Progenitor cell of endocrine pancreas (in vitro differentiated cells): ENCODE measurements around the gene SEC14L3. TPM values are rescaled to one million over a fixed set of nuclear protein-coding genes. Genes with fewer than 3 reads are reported as not detected.
A peak's percentile ranks its signal among the peaks of the same experiment; 100 is the strongest.

ENCODE experiments used
- DNase-seq: peaks from one replicate; pipeline ENCODE4 v3.0.0; 2021; ENCODE audit warnings: low spot score; ENCODE audit not compliant: unreplicated experiment
- H3K27ac Mint-ChIP-seq: 2 replicates; pipeline ENCODE4 v1.8.0; 2021; ENCODE audit warnings: mild to moderate bottlenecking, moderate library complexity, mixed read lengths
- H3K27me3 Mint-ChIP-seq: 2 replicates; pipeline ENCODE4 v1.8.0; 2021; ENCODE audit warnings: mixed read lengths
- H3K36me3 Mint-ChIP-seq: 2 replicates; pipeline ENCODE4 v1.8.0; 2022; ENCODE audit warnings: mixed read lengths; ENCODE audit not compliant: insufficient read depth
- H3K4me1 Mint-ChIP-seq: 2 replicates; pipeline ENCODE4 v1.8.0; 2021; ENCODE audit warnings: low read depth, mixed read lengths
- H3K4me3 Mint-ChIP-seq: 2 replicates; pipeline ENCODE4 v1.8.0; 2021; ENCODE audit warnings: low read depth, mild to moderate bottlenecking, moderate library complexity, mixed read lengths
- H3K9me3 Mint-ChIP-seq: 2 replicates; pipeline ENCODE4 v1.8.0; 2021; ENCODE audit warnings: low read depth, mixed read lengths
- CTCF ChIP-seq: fragments of 200-600 bp; sonication (generic); IDR thresholded peaks from one replicate; pipeline ENCODE4 v1.5.0; 2021; ENCODE audit warnings: antibody characterized with exemption, mild to moderate bottlenecking; ENCODE audit not compliant: unreplicated experiment
- total RNA-seq: library from RNA; stranded (reverse); gene quantifications from 2 replicates; pipeline ENCODE4 v1.2.1, GENCODE V29; 2021

Gene SEC14L3
- total RNA-seq, 1 donor from 2014 or later: not detected

DNA sequence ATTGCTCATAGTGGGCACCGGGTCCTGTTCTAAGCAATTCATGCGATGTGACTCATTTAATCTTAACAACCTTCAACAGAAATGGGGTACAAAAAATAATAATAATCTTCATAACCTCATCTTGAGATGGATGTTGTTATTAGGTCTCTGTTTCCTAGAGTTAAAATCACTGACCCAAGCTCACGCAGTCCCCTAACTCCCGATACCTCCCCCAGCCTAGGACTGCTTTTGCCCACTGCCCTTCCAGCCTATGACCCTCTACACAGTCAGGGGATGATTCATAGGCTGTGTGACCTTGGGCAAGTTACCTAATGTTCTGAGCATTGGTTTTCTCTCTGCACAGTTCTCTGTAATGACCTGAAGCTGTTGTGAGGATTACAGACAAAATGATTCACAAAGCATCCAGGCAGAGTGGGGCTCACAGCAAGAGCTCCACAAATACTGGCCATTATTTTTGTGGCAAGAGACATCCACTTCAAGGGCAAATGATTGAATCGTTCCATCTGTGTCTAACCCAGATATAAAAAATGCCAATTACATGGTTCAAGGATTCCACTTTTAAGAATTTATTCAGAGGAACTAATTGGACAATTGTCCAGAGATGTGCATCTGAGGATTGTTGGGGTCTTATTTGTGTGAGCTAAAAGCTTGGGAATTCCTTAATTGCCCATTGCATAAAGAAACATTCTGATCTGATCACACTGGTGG, 26.2 kb downstream of the SEC14L3 start:
- TF ChIP-seq CTCF: peak; percentile 10
- H3K4me3 Mint-ChIP-seq: no peak overlapping the region
- no peak overlapping the region for H3K27ac Mint-ChIP-seq
- H3K36me3 Mint-ChIP-seq: no peaks in the 10 kb centered on the region
- no peak for DNase-seq
- peaks cover 9% of the 10 kb centered on the region for H3K27me3 Mint-ChIP-seq
- no peaks in the 10 kb centered on the region for H3K9me3 Mint-ChIP-seq
- peaks cover 9% of the 10 kb centered on the region for H3K4me1 Mint-ChIP-seq

- Mint-ChIP-seq H3K4me1 (peaks cover 9% of the 10 kb centered on the region), H3K27ac (no peak overlapping the region), H3K36me3 (no peaks in the 10 kb centered on the region), H3K9me3 (no peaks in the 10 kb centered on the region), H3K4me3 (no peak overlapping the region), H3K27me3 (peaks cover 11% of the 10 kb centered on the region)
- peak; percentile 65 for DNase-seq
- TF ChIP-seq CTCF: peak; percentile 80
Measured at GRCh38 chr22:30444632-30445437, 27.0 kb downstream of the SEC14L3 start.

GRCh38 chr22:30441088-30441487, 30.7 kb downstream of the SEC14L3 start:
- no peak for TF ChIP-seq CTCF
- Mint-ChIP-seq H3K9me3 (no peaks in the 10 kb centered on the region), H3K27me3 (peaks cover 6% of the 10 kb centered on the region), H3K27ac (peak overlapping the region; percentile 8), H3K4me3 (no peak overlapping the region), H3K4me1 (peaks cover 27% of the 10 kb centered on the region), H3K36me3 (no peaks in the 10 kb centered on the region)
- DNase-seq: no peak

DNA sequence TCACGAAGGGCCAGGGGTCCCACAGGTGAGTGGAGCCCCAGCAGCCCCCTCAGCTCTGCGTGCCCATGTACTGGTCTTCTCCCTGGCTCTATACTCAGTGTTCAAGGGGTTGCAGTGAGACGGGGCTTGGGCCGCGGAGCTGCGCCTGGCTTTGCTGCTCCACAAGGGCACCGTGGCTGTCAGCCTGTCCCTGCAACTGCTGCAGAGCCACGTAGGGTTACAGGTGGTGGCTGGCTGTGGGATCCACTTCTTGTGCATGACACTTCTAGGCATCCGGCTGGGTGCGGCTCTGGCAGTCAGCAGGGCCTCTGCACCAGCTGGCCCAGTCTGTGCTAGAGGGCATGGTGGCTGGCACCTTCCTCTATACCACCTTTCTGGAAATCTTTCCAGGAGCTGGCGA, 32.0 kb downstream of the SEC14L3 start:
- no peaks in the 10 kb centered on the region for H3K9me3 Mint-ChIP-seq
- no peak for TF ChIP-seq CTCF
- no peaks in the 10 kb centered on the region for H3K36me3 Mint-ChIP-seq
- H3K27ac Mint-ChIP-seq: no peak overlapping the region
- H3K4me1 Mint-ChIP-seq: peaks cover 24% of the 10 kb centered on the region
- no peak for DNase-seq
- H3K27me3 Mint-ChIP-seq: peaks cover 6% of the 10 kb centered on the region
- H3K4me3 Mint-ChIP-seq: no peak overlapping the region

GRCh38 chr22:30439226-30439625, 32.6 kb downstream of the SEC14L3 start:
- Mint-ChIP-seq H3K36me3 (no peaks in the 10 kb centered on the region), H3K9me3 (no peaks in the 10 kb centered on the region), H3K4me1 (peaks cover 24% of the 10 kb centered on the region), H3K4me3 (no peak overlapping the region), H3K27me3 (peaks cover 6% of the 10 kb centered on the region), H3K27ac (no peak overlapping the region)
- no peak for TF ChIP-seq CTCF
- no peak for DNase-seq
